ENCODE measurements around the gene LDLRAD3.

Gene LDLRAD3

GRCh38 chr11:36142439-36142838, 198.6 kb downstream of the LDLRAD3 start:
- DNase-seq: no peak

DNA sequence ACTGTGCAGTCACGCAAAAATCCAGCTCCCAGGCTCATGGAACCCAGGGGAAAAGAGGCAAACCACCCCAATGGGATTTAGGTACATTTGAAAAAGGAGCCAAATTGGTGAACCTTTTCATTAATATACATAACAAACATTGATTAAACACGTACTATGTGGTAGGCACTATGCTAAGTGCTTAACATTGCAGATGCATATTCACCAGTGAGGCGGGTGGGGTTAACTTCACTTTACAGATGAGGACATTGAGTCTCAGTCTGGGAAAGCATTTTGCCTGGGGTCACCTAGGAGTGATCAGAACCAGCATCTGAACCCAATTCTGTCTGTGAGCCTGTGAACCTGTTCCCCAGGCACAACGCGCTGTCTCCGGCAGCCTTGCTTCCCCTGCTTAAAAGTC, 199.0 kb downstream of the LDLRAD3 start:
- DNase-seq: no peak

DNA sequence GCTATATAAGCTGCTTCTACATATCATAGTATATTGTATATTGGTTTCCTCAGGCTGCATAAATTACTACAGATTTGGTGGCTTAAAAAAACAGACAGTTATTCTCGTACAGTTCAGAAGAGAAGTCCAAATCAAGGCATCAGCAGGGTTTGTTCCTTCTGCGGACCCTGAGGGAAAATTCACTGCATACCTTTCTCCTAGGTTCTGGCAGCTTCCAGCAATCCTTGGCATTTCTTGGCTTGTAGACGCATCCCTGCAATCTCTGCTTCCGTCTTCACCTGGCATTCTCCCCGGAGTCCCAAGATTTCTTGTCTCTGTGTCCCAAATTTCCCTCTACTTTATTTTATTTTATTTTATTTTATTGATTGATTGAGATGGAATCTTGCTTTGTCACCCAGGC, 202.6 kb downstream of the LDLRAD3 start:
- no peak for DNase-seq

DNA sequence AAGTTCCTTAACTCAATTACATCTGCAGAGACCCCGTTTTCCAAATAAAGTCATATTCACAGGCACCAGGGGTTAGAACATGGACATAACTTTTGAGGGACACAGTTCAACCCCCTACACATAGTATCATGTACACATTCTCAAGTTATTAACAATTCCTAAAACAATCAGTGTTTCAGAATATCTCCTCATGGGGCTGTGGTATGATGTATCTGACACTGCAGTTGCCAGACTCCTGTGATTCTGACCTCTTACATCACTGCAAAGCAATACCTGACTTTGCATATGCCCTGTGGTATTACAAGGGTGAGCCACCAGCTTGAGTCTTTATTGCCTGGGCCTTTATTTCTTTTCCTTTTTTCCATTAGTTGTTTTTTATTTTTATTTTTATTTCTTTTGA, 203.6 kb downstream of the LDLRAD3 start:
- DNase-seq: no peak

- DNase-seq: no peak
Observed at GRCh38 chr11:36148701-36149100, 204.8 kb downstream of the LDLRAD3 start.

- DNase-seq: peak in 1 of 2 experiments; percentile 19
Observed at GRCh38 chr11:36149538-36150242, 205.8 kb downstream of the LDLRAD3 start.

DNA sequence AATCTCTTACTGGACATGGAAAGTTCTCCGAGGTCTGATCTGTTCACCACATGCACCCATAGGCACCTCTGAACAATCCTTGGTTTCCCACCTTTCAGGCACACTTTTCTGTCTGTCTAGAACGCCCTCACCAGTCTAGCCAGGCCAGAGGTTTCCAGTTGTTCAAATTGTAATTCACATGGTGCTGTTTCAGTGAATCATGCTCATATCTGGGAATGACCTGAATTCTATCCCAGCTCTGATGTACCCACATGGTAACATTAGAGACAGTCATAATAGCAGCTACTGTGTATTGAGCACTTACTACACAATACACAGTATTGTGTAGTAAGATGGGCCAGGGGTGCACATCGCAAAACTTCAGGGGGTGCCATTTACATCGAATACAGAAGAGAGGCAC, 207.1 kb downstream of the LDLRAD3 start:
- DNase-seq: no peak

GRCh38 chr11:36151933-36152580, 208.2 kb downstream of the LDLRAD3 start:
- DNase-seq: no peak

DNA sequence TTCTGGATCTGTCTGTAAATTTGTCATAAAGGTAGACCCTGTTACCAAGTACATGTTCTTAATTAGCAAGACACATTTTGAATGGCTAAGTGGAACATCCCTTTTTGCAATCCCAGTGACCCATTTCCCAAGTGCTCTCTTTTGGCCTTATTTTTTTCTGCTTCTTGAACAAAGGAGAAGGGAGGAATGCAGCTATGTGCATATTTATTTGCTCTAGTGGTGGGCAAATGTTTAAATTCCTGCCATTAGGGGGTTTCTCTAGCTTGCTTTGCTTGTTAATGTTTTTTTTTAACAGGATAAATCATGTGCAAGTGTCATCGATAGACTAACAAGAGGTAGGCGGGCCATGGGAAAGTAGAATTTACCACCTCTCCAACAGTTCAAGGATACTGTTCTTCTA, 209.7 kb downstream of the LDLRAD3 start:
- no peak for DNase-seq

- DNase-seq: no peak
Observed at GRCh38 chr11:36155124-36155561, 211.3 kb downstream of the LDLRAD3 start.

DNA sequence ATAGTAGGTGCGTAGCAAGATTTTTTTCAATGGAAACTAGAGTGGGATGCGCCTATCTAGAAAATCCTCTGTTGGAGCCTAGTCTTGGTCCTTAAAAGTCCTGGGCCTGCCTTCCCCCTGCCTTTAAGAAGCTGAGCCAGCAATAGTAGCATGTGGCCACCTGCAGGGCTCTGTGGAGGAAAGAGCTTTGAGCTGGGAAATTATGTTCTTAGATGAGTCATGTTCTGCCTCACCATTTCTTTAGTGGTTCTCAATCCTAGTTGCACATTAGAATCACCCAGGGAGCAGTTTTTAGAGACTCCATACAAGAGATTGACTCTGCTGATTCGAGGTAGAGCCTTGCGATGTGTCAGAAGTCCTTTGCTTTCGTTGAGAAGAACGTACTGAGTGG, 211.9 kb downstream of the LDLRAD3 start:
- no peak for DNase-seq

GRCh38 chr11:36156161-36156816, 212.4 kb downstream of the LDLRAD3 start:
- DNase-seq: no peak

- DNase-seq: peak in 1 of 2 experiments; percentile 42
Observed at GRCh38 chr11:36156817-36157519, 213.1 kb downstream of the LDLRAD3 start.

GRCh38 chr11:36160091-36160490, 216.2 kb downstream of the LDLRAD3 start:
- DNase-seq: no peak

- DNase-seq: no peak
Observed at GRCh38 chr11:36161572-36161971, 217.7 kb downstream of the LDLRAD3 start.

- no peak for DNase-seq
Observed at GRCh38 chr11:36162006-36162882, 218.4 kb downstream of the LDLRAD3 start.

- no peak for DNase-seq
Observed at GRCh38 chr11:36162883-36163434, 219.1 kb downstream of the LDLRAD3 start.

DNA sequence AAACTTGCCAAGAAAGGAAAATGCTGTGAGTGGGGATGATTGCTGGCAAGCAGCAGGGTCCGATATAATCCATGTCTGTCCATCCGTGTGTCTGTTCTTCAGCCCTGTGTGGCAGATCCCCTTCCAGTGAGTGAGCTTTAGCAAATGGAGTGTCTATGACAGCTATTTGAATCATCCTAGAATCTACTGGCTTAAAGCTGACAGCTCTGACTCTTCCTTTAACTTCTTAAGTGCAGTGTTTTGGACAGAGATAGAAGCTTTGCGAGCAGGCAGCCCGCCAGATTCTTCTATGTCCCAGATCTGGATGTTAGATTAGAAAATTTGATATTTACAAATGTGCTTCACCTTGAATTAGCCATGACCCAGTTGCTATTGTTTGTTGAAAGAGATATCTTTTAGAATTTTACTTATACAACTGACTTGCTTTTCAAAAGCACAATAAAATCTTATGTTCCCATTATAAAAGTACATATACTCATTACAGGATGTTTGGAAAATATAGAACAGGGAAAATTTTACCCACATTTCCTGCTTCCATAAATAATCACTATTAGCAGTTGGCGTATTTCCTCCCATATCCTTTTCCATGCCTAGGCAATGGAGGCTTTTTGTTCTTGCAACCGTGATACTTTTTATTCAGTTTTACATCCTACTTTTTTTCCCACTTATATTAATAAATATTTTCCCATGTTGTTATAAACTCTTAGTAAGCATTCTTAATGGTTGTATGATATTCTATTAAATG, 220.8 kb downstream of the LDLRAD3 start:
- DNase-seq: no peak

DNA sequence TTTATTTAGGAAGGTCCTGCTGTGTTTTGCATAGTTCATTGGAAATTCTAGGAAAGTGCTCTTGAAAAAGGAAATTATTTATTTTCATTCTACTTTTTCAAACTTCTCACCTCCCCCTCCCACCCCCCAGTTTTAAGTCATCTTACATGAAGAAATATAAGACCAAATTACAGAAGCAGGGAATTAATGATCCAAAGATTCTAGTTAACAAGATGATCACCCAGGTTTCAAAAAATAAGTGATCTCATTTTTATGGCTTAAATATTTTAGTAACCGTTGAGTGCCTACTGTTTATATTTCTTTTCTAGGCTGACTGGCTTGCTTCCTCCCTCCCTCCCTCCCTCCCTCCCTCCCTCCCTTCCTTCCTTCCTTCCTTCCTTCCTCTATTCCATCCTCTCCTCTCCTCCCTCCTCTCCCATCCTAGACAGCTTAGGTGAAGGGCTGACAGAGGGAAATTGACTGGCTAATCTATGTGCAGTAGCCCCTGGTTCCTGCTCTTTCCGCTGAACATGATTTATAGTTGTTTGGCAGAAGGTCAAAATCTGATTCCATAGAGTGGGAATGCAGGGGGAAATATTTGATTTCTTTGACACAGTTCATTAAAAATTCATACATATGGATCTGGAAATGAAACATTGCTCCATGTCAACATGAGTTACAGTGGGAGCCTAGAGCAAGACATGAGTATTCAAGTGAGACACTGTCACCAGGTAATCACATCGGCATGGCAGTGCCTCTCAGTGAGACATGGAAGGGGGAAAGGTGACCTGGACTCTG, 221.9 kb downstream of the LDLRAD3 start:
- no peak for DNase-seq

DNA sequence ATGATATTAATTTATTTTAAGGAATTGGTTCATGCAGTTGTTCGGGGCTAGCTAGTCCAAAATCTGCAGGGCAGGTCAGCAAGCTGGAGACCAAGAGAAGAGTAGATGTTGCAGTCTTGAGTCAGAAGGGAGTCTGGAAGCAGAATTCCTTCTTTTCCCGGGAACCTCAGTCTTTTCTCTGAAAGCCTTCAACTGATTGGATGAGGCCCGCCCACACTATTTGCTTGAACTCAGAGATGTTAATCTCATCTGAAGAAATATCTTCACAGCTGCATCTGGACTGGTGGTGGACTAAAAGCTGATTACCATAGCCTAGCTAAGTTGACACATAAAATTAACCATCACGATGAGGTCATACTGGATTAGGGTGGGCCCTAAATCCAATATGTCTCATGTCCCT, 223.2 kb downstream of the LDLRAD3 start:
- DNase-seq: no peak

DNA sequence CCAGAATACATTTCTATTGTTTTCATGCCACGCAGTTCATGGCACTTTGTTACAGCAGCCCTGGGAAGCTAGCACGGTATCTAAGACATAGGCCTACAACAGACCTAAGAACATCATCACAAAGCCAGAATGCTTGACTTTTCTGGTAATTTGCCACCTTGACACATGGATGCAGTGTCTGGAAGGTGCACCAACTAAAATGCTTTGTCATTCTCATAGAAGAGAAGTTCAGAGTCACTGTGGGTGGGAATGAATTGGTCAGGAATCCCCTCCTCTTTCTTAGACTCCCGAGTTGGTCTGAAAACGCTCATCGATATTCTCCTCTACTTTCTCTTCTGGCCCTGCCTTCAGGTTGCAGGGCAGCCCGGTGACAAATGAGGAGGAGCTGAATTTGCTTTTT, 223.9 kb downstream of the LDLRAD3 start:
- DNase-seq: no peak

Measured in NCI-H1930 (cell line).